ENCODE results near the gene PRX.
"Not testable (repeated sequence)": the region's sequence is repeated elsewhere in the genome, so short reads cannot be mapped to it uniquely, and the experiment has no call there.

Gene PRX

DNA sequence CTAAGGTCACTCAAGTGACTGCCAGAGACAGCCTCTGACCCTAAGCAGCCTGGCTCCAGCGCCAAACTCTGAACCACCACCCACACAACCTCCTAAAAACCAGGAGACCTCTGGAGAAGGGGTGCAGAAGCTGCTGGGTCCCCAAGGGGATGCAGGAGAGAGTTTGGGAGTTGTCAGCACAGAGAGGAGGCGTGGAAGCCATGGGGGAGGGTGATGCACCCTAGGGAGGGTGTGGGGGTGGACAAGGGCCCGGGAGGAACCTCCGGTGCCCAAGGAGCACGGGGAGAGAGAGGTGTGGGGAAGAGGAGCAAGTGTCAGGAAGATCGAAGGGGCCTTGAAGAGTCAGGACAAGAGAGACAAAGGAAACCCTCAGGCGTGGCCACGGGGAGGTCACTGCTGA lies 21.1 kb downstream of the PRX start:
- DNase-seq (ENCODE audit: low read depth in 3 of 3), result no peak

DNA sequence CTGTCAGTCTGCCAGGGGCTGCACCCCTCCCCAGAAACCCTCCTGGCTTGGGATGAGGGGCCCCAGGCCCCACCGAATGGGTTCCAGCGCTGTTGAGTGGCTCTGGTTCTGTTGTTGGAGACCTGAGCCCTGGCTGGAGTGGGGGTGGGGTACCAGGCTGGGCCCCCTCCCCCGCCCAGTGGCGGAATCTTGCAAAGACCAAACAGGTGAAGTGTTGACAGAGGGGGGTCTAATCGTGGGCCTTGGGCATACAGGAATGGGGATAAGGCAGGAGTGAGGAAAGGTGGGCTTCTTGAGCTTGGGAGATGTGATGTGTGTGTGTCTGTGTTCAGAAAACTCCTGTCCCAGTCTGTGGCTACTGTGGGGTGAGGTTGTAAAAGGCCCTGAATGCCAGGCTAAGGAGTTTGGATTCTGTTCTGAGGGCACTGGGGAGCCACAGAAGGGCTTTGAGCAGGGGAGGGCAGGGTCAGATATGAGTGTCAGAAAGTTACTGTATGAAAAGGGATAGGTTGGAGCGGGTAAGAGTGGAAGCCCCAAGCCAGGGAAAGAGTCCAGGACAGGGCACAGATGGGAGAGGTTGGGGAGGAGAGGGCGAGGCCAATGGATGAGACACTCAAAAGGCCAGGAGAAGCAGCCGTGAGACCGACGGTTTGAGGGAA lies 23.0 kb downstream of the PRX start, which contains the start of gene HIPK4:
TSS of gene HIPK4 (minus strand) at position 98 of the 659 bp plus-strand sequence. CDS start 279 bp downstream, outside the sequence.
- DNase-seq (ENCODE audit: low read depth in 3 of 3), result no peak

DNA sequence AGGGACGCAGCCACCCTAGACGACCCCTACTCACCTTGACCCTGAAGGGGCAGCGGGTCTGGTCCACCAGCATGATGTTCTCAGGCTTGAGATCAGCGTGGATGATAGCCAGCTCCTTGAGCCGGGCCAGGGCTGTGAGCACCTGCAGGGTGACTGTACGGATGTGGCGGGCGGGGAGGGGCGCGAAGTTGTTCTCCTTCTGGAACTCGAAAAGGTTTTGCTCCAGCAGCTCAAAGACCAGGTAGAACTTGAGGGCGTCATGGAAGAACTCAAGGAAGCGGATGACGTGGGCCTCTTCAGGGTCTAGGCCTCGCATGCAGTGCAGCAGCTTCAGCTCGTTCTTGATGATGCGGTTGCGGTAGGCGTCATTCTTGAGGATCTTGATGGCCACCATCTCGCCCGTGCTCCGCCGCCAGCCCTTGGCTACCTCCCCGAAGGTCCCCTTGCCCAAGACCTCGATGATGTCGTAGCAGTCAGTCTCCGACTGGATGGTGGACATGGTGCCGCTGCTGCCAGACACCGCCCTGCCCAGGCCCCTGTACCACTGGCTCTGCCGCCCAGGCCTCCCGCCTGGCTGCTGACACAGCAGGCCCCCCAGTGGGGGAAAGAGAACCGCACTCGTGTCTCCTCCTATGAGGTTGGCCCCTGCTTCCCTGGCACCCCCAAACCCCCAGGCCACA lies 23.6 kb downstream of the PRX start:
- no peak for DNase-seq (ENCODE audit: low read depth in 3 of 3)

DNA sequence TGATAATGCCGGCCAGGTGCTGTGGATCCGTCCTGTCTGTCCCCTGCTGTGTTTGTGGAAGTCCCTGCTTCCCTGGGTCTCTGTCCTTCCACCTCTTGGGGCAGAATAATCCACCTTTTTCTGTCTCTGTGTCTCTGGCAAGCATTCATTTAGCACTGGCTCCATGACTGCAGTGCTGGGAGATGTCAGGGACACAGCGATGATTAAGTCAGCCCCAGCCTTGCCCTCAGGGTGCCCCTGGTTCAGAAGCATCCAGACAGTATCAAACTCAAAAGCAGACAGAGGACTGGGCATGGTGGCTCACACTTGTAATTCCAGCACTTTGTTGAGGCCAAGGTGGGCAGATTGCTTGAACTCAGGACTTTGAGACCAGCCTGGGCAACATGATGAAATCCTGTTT lies 24.7 kb downstream of the PRX start:
- DNase-seq (ENCODE audit: low read depth in 3 of 3), result no peak

DNA sequence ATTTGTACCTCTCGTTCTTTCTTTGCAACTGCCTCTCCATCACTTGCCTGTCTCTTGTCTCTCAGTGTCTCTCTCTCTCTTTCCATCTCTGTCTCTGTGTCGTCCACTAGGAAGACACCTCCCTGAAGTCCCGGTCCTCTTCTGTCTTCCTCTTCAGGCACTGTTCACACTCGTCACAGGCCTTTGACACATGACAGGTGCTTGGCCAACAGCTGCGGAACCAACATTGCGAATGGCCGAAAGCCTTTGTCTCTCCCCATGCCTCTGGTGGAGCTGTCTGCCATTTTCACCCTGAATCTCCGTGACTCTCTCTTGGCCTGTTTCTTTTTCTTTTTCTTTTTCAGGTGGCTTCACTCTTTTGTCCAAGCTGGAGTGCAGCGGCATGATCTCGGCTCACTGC lies 26.0 kb downstream of the PRX start:
- DNase-seq (ENCODE audit: low read depth in 3 of 3), result no peak

DNA sequence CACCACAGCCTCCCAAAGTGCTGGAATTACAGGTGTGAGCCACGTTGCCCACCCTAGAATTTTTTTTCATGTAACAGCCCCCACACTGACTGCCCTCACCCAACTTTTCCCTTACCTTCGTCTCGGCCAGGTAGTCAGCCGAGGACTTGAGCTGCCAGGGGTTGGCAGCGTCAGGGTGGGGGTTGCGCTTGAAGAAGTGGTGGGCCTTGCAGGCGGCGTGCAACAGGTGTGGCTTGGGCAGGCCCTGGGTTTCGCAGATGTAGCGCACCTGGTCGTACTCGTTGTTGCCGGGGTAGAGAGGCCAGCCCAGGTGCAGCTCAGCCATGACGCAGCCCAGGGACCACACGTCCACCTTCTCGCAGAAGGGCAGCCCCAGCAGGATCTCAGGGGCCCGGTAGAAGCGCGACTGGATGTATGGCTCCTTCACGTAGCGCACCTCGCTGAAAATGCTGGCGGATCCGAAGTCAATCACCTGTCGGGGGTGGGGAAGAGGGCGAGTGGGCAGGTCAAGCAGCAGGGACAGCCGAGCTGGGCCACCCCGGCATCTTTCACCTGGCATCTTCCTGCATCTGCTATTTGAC lies 29.4 kb downstream of the PRX start:
- no peak for DNase-seq (ENCODE audit: low read depth in 3 of 3)

DNA sequence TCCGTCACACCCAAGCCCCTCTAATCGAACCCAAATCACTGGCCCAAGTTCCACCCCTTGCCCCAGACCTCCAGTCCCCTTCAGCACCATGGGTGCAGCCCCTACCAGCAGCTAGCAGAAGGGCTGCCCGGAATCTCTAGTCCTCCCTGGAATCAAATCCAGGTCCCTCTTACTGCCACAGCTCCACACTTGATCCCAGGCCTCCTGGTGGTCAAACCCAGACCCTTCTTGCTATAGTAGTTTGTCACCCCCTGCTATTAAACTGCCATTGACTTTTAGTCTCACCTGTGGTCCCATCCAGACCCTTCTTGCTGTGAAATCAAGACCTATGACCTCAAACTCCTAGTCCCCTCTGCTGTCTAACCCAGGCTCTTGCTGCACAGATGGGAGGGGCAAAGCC lies 31.9 kb downstream of the PRX start:
- DNase-seq (ENCODE audit: low read depth in 3 of 3), result no peak

DNA sequence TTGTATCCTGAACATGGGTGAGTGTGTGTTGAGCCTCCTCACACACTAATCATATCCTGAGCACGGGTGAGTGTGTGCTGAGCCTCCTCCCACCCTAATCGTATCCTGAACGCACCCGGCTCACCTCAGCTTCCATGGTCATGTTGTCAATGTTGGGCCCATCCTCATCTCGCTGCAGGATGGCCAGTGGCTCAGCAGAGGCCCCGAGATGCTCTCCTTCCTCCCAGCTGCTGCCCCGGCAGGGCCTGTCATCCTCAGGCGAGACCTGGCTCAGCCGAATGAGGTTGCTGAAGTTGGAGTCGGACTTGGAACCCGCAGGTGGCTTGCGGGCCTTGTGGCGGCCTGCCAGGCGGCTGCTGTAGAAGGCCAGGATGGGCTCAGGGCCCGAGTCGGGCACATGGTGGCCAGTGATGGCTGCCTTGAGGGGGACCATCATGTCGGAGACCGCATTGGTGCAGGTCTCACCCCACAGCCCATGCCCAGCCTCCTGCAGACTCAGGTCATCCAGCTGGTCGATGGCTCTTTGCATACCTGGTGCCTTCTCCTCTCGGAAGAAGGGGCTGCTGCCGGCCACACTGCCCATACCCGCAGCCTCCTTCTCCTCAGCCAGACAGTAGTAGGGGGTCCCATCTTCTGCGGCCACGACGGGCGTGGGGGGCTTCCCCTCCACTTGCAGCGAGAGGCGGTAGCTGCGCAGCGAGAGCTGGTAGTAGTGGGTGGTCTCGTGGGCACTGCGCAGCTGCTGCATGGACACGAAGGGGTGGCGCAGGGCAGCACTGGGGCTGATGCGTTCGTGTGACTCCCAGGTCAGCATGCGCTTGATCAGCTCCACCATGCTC lies 32.8 kb downstream of the PRX start:
- no peak for DNase-seq (ENCODE audit: low read depth in 3 of 3)

DNA sequence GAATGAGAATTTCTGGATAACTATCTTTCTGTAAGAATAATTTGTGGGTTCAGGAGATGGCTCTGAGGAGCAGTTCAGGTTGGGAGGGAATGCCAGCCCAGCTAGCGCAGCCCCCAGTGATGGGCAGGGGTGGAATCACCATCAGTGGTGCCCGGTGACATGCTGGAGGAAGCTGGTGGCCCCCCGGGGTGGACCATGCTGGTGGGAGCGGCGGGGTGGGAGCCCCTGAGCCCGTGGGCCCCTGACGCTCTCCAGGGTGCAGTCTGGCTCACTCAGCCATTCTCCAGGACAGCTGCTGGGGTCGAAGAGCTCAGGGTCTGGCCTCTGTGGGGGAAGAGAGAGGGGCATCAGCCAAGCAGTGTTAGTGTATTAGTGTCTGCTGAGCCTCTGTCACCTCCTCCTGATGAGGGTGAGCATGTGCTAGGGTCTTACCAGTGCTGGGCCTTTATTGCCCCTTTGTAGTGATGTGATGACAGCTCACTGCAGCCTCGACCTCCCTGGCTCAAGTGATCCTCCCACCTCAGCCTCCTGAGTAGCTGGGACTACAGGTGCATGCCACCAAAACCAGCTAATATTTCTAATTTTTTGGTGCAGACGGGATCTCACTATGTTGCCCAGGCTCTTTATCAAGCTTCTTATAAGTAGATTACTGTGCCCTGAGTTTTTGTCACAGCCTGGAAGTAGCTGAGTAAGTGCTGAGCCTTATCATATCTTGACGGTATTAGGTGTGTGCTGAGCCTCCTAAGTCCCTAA lies 33.6 kb downstream of the PRX start:
- DNase-seq (ENCODE audit: low read depth in 3 of 3), result no peak

DNA sequence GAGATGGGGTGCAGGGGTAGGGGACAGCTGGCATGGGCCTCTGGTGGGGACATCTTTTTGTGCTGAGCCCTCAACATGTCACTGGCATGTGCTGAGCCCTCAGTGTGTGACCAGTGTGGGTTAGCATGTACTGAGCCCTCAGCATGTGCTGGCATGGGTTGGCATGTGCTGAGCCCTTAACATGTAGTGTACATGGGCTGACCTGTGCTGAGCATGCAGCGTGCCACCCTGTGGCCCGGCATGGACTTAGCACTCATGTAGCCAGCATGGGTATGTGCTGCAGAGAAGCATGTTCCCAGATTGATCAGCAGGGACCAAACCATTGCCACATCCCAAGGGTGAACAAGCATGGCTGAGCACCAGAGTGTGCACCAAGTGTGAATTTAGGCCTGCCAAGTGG lies 34.7 kb downstream of the PRX start:
- no peak for DNase-seq (ENCODE audit: low read depth in 3 of 3)

DNA sequence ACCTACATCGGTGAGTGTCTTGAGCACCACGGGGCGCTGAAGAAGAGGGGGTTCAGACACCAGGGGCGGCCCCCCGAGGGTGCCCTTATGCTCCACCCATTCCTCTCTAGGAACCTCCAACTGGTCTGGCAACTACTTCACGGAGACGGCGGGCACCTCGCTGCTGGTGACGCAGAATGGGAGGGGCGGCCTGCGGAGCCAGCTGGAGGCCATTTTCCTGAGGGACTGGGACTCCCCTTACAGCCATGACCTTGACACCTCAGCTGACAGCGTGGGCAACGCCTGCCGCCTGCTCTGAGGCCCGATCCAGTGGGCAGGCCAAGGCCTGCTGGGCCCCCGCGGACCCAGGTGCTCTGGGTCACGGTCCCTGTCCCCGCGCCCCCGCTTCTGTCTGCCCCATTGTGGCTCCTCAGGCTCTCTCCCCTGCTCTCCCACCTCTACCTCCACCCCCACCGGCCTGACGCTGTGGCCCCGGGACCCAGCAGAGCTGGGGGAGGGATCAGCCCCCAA lies 35.2 kb downstream of the PRX start:
- DNase-seq (ENCODE audit: low read depth in 3 of 3), result no peak

DNA sequence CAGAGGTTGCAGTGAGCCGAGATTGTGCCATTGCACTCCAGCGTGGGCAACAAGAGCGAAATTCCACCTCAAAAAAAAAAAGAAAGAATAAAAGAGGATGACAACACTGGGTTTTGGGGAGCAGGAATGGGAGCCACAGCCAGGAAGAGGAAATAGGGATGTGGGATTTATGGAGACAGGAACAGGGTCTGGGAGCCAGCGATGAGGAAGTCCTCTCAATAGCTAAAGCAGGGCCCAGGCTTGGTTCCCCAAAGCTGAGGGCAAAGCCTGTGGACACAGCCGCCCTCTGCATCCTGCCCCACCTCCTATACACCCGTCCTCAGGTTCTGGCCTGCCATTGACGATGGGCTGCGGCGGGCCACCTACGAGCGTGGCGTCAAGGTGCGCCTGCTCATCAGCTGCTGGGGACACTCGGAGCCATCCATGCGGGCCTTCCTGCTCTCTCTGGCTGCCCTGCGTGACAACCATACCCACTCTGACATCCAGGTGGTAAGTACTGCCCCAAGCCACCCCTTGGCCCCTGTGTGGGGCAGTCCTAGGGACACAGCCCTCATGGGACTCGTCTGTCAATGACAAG lies 36.8 kb downstream of the PRX start:
- no peak for DNase-seq (ENCODE audit: low read depth in 3 of 3)

DNA sequence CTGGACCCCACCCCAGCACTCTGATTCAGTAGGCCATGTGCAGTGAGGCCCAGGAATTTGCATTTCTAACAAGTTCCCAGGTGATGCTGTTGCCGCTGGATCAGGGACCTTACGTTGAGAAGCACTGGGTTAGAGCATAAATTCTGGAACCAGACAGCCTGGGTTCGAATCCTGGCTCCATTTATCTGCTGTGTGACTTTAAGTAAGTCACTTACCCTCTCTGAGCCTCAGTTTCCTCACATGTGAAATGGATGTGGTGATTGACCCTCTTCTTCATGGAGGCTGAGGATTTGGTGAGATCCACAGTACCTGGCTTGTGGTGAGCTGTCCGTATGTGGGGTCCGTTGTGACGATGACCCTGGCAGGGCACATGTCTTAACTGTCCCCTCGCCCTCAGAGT lies 39.1 kb downstream of the PRX start:
- DNase-seq (ENCODE audit: low read depth in 3 of 3), result no peak

DNA sequence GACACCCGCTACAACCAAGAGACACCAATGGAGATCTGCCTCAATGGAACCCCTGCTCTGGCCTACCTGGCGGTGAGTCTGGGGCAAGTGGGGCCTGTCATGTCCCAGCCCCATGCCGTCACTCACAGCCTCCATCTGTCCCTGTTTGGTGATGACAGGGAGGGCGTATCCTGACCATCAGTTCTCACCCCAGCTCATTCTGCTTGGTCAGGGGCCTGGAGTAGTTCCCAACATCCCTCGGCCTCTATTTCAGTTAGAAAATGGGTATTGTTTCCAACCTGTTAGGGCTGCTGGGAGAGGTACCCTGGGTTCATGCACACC lies 41.4 kb downstream of the PRX start:
- DNase-seq (ENCODE audit: low read depth in 3 of 3), result no peak

DNA sequence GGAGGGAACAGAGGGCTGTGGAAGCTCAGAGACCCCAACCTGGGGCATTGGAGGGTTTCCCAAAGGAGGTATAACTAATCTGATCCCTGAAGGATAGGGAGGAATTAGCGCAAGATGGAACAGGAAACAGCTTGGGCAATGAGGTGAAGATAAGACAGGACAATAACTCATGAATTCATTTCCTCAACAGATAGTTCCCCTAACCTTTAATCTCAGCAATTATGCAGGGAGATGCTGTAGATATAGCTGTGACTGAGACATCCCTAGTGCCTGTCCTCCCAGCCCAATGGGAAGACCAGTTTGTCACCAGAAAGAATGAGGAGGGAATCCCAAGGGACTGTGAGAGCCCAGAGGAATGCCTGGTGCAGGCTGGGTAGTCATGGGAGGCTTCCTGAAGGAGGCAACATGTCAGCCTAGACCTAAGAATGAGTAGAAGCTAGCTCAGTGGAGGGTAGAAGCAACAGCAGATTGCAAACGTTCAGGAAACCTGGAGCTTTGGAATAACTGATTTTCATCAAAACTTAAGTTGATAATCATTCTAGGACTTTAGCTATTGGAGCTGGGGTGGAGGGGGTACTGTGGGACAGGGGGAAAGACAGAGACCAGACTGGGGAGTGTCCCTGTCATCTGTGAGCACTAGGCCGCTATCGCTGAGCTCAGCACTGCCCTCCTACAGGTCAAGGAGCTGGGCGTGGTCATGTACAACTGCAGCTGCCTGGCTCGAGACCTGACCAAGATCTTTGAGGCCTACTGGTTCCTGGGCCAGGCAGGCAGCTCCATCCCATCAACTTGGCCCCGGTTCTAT lies 42.0 kb downstream of the PRX start:
- no peak for DNase-seq (ENCODE audit: low read depth in 3 of 3)

DNA sequence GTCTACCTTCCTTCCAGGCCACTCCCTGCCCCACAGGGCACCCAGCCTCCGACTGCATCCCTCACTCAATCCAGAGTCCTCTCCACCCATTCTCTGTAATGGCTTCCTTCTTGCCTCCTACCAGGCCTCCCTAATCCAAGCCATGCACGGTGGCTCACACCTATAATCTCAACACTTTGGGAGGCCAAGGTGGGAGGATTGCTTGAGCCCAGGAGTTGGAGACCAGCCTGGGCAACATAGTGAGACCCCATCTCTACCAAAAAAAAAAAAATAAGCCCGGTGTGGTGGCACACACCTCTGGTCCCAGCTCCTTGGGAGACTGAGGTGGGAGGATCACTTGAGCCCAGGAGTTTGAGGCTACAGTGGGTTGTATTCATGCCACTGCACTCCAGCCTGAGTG lies 42.9 kb downstream of the PRX start:
- not testable (repeated sequence) for DNase-seq (ENCODE audit: low read depth in 3 of 3)

DNA sequence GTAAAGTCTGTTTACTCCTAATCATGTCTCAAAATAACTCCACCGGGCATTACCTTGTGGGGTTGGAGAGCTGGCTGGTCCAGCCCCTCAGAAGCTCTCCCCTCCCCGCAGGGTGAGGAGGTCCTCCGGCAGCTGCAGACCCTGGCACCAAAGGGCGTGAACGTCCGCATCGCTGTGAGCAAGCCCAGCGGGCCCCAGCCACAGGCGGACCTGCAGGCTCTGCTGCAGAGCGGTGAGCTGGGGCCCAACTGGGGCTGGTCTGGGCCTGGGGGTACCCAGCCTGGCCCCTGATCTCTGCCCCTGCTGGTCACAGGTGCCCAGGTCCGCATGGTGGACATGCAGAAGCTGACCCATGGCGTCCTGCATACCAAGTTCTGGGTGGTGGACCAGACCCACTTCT lies 43.4 kb downstream of the PRX start:
- no peak for DNase-seq (ENCODE audit: low read depth in 3 of 3)

DNA sequence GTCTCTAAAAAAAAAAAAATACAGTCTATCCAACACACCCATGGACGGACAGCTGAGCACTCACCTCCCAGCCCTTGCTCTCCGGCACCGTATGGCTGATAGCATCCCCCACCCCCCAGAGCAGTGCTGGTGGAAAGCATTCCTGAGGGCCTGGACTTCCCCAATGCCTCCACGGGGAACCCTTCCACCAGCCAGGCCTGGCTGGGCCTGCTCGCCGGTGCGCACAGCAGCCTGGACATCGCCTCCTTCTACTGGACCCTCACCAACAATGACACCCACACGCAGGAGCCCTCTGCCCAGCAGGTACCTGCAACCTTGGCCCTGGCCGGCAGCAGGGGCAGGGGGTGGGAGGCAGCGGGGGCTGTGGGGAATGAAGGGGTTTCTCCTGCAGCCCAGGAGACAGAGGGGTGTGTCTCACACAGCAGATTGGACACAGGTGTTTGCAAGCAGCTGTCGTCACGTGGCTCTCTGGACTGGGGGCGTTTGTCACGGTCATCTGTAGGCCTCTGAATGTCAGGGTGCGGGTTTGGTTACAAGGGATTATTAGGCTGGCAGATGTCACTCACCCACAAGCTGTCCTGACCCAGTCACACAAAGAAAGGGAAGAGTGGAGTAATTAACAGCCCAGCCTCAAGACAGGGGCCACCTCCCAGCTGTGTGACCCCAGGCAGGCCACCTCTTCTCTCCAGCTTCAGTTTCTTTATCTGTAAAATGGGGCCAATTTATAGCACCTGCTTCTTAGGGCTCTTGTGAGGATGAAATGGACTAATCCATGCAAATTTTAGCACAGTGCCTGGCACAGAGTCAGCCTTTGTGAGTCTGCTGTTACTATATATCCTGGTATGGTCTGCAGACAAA lies 45.4 kb downstream of the PRX start:
- no peak for DNase-seq (ENCODE audit: low read depth in 3 of 3)

Data from stimulated activated CD4-positive, alpha-beta T cell treated with anti-CD3 and anti-CD28 coated beads, TNF-alpha, amount 100 ng/mL, for 24 hours (primary cell).